A204.1 (cell line): ENCODE measurements around the gene ISM2.
"Not testable (repeated sequence)": the region's sequence is repeated elsewhere in the genome, so short reads cannot be mapped to it uniquely, and the experiment has no call there.

Experiments
- FAIRE-seq: peaks from 2 replicates; lab custom pipeline; 2012; peaks lifted over from hg19 to GRCh38; lab: Jason Lieb, UNC

The ISM2 gene

GRCh38 chr14:77498120-77498979, at the start of gene ISM2:
Gene ISM2, minus strand, starts transcription at chr14:77498816. Its CDS starts 23 bp downstream, at chr14:77498793.
- FAIRE-seq: no peak

GRCh38 chr14:77547512-77548180, 49.0 kb upstream of the ISM2 start:
- FAIRE-seq: no peak

DNA sequence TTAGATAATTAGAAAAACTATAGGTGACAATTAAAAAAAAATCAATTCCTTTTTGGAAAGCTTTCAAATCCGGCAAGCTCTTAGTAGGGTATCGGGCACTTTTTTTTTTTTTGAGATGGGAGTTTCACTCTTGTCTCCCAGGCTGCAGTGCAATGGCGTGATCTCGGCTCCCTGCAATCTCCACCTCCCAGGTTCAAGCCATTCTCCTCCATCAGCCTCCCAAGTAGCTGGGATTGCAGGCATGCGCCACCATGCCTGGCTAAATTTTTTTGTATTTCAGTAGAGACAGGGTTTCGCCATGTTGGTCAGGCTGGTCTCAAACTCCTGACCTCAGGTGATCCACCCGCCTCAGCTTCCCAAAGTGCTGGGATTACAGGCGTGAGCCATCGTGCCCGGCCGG, 46.6 kb upstream of the ISM2 start:
- not testable (repeated sequence) for FAIRE-seq

GRCh38 chr14:77544571-77544970, 46.0 kb upstream of the ISM2 start:
- no peak for FAIRE-seq

GRCh38 chr14:77543637-77544334, 45.2 kb upstream of the ISM2 start:
- no peak for FAIRE-seq

DNA sequence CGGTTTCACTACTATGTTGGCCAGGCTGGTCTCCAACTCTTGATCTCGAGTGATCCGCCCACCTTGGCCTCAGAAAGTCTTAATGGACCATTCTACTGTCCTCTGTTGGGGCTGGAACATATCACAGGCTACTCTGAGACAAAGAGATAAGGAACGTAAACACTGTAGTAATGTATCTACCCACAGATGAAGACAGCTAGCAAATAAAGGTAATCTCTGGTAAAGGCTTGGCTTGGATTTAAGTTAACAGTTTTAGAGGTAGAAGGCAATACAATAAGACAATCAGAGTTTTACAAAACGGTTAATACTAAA, 44.6 kb upstream of the ISM2 start:
- no peak for FAIRE-seq

GRCh38 chr14:77542421-77543239, 44.0 kb upstream of the ISM2 start:
- FAIRE-seq: no peak

DNA sequence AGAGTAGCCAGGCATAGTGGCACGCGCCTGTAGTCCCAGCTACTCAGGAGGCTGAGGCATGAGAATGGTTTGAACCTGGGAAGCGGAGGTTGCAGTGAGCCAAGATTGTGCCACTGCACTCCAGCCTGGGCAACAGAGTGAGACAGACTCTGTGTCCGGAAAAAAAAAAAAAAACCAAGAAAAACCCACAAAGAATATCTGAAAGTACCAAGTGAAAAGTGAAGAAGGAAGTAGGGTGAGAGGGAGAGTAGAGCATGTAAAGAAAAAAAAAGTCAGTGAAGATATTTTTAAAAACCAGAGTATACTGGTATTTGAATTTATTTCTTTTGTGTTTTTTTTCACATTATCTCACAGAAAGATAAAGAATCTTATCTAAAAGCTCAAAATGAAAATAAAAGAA, 43.3 kb upstream of the ISM2 start:
- no peak for FAIRE-seq

GRCh38 chr14:77536951-77537350, 38.3 kb upstream of the ISM2 start:
- not testable (repeated sequence) for FAIRE-seq

- FAIRE-seq: no peak
Observed at GRCh38 chr14:77531071-77531470, 32.5 kb upstream of the ISM2 start.

- no peak for FAIRE-seq
Observed at GRCh38 chr14:77529963-77530362, 31.3 kb upstream of the ISM2 start.

DNA sequence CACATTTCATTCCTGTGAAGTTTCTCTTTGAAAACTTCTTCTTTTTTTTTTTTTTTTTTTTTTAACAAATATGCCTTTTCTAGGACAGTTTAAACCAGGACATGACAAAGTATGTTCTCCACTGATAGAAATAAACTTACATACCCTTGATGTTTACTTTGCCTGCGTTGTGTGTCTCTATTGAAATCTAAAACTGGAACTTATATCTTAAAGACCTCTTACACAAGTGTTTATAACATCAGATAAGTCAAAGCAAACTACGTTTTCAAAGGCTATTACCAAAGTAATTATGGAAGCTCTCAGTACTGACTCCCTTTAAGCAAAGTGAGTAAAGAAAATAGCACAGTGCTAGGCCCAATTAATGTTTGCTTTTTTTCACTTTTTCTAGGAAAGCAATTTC, 30.6 kb upstream of the ISM2 start:
- FAIRE-seq: no peak

- not testable (repeated sequence) for FAIRE-seq
Observed at GRCh38 chr14:77528701-77529100, 30.1 kb upstream of the ISM2 start.

- no peak for FAIRE-seq
Observed at GRCh38 chr14:77526266-77526665, 27.6 kb upstream of the ISM2 start.

GRCh38 chr14:77524536-77524935, 25.9 kb upstream of the ISM2 start:
- no peak for FAIRE-seq

GRCh38 chr14:77523109-77523508, 24.5 kb upstream of the ISM2 start:
- FAIRE-seq: no peak

DNA sequence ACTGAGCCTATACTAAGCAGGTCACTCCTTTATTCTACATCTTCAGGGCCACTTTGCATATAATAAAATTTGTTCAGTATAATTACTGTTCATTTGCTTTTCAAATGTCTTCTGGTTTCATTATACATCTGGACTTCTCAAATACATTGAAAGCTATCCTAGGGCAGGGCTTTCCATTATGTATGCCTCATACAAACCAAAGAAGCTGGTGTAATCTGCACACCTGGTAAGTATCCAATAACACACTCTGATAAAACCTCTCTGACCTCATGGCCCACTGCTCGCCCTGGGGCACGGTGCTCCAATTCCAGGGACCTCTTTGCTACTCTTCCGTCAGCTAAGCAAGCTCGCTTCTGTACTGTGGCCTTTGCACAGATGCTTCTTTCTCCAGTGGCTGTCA, 21.9 kb upstream of the ISM2 start:
- FAIRE-seq: no peak

- no peak for FAIRE-seq
Observed at GRCh38 chr14:77516126-77516525, 17.5 kb upstream of the ISM2 start.

DNA sequence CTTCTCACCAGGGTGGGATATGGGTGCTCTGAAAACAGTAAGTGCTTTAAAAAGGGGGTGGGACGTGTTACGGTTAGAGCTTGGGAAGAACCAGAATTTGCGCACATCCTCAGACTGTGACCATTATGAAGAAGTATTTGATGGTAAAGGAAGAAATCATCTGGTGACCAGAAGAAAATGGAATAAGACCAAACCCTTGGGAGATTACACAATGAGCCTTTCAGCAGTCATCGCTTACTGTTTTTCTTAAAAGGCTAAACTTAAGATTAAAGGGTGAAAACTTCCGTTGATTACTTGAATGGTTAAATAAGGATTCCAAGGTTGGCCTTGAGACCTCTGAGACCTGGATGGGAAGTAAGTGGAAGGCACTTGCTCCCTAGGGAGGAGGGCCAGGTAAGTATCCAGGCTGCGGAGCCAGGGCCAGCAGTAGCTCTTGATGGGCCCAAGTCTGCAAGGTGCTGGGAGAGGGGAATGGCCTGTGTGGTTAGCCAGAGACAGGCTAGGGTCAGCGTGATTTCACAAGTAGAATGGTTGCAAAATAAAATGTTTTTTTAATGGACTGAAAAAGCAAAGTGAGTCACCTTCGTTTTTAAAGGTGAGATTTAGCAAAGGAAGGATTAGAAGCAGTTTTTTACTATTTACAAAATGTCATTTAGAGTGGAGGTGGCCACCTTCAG, 13.0 kb upstream of the ISM2 start:
- FAIRE-seq: no peak

DNA sequence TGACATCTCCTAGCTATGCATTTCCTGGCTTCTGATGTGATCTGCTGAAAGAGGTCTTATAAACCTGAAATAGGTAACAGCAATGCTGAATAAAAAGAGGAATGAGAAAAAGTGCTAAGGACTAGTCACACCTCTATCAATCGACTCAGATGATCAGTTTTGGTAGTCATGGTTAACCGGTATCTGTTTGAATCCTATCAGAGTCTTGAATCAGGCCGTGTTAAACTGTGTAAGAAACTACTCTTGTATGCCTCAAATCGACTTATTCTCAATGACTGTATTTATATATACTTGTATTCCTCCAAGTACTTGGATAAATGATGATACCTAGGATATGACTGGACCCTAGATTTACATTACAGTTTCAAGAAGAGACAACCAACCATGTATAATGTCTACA, 10.8 kb upstream of the ISM2 start:
- FAIRE-seq: no peak

- FAIRE-seq: no peak
Observed at GRCh38 chr14:77508876-77509275, 10.3 kb upstream of the ISM2 start.

DNA sequence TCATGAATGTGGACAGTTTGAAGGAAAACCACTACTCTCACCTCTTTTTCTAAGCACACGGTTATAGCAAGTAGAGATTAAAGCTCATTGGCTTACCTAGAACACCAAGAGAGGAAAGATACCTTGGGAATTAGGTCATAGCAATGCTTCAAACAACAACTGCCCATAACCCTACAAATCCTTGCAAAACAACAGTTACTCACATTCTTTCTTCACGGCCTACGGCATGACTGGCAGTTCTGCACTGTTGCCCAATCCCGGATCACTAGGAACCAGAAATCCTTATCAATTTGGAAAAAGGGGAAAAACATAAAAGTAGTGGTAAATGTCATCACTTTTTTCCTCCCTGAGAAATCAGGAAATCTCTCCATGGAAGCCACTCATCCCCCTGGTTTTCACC, 9.6 kb upstream of the ISM2 start:
- no peak for FAIRE-seq
